ENCODE measurements around the gene MTERF4.

The MTERF4 gene, protein sequence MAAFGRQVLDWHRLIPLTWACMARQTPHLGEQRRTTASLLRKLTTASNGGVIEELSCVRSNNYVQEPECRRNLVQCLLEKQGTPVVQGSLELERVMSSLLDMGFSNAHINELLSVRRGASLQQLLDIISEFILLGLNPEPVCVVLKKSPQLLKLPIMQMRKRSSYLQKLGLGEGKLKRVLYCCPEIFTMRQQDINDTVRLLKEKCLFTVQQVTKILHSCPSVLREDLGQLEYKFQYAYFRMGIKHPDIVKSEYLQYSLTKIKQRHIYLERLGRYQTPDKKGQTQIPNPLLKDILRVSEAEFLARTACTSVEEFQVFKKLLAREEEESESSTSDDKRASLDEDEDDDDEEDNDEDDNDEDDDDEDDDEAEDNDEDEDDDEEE

DNA sequence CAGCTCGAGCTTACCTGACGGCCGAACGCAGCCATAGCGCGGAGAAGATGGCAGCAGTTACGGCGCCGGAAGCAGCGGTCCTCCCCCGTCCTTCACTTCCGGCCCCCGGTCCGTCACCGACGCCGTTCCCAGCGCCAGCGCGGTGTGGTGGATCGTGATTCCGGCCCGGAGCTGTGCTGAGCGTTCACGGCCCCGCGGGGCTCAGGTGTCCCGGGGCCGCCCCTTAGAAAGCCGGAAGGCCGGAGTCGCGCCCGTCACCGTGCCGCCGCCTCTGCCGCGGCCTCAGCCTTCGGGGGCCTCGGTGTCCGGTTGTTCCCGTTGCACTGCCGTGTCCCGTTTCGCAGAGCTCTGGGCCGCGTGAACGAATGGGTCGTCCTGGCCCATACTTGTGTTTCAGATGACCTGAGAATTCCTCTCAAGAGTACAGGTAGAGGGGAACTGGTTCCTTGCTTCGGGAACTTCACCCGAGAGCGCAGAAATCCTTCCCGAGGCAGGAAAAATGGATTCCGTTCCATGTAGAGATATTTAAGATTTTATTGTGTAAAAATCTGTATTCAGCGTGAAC lies at the start of gene MTERF4:
Gene MTERF4 (minus strand): TSS at position 49 of the 565 bp plus-strand sequence. CDS start 14 bp downstream, at position 35.
- H3K79me2 ChIP-seq (ENCODE audit: insufficient read depth, low read depth), result peaks cover 40% of the 10 kb centered on the region; the same call in 1 of the 2 replicates
- H3K4me3 ChIP-seq (IDR thresholded peaks at IDR 0.05; ENCODE audit: insufficient read depth, low read depth, low read length), result peak within 1 kb of the TSS; percentile 26
- no peaks in the 10 kb centered on the region for H3K27me3 ChIP-seq (ENCODE audit: insufficient read depth, low read depth)
- H3K4me2 ChIP-seq, result peak within 1 kb of the TSS; percentile 88
- no peaks in the 10 kb centered on the region for H4K20me1 ChIP-seq (ENCODE audit: insufficient read depth)
- H3K4me1 ChIP-seq (ENCODE audit: low read depth, poor library complexity, severe bottlenecking), result peaks cover 10% of the 10 kb centered on the region
- TF ChIP-seq, protein P1, sequence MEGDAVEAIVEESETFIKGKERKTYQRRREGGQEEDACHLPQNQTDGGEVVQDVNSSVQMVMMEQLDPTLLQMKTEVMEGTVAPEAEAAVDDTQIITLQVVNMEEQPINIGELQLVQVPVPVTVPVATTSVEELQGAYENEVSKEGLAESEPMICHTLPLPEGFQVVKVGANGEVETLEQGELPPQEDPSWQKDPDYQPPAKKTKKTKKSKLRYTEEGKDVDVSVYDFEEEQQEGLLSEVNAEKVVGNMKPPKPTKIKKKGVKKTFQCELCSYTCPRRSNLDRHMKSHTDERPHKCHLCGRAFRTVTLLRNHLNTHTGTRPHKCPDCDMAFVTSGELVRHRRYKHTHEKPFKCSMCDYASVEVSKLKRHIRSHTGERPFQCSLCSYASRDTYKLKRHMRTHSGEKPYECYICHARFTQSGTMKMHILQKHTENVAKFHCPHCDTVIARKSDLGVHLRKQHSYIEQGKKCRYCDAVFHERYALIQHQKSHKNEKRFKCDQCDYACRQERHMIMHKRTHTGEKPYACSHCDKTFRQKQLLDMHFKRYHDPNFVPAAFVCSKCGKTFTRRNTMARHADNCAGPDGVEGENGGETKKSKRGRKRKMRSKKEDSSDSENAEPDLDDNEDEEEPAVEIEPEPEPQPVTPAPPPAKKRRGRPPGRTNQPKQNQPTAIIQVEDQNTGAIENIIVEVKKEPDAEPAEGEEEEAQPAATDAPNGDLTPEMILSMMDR (conservative IDR thresholded peaks at IDR 0.05; ENCODE audit: low read depth, low read length), result no peak
- H3K36me3 ChIP-seq (ENCODE audit: insufficient read depth), result no peaks in the 10 kb centered on the region
- peak within 1 kb of the TSS; percentile 85 for H3K9ac ChIP-seq
- peak within 1 kb of the TSS; percentile 43 for H3K27ac ChIP-seq
- H2AFZ ChIP-seq (ENCODE audit: low read depth), result peak within 1 kb of the TSS; percentile 88

DNA sequence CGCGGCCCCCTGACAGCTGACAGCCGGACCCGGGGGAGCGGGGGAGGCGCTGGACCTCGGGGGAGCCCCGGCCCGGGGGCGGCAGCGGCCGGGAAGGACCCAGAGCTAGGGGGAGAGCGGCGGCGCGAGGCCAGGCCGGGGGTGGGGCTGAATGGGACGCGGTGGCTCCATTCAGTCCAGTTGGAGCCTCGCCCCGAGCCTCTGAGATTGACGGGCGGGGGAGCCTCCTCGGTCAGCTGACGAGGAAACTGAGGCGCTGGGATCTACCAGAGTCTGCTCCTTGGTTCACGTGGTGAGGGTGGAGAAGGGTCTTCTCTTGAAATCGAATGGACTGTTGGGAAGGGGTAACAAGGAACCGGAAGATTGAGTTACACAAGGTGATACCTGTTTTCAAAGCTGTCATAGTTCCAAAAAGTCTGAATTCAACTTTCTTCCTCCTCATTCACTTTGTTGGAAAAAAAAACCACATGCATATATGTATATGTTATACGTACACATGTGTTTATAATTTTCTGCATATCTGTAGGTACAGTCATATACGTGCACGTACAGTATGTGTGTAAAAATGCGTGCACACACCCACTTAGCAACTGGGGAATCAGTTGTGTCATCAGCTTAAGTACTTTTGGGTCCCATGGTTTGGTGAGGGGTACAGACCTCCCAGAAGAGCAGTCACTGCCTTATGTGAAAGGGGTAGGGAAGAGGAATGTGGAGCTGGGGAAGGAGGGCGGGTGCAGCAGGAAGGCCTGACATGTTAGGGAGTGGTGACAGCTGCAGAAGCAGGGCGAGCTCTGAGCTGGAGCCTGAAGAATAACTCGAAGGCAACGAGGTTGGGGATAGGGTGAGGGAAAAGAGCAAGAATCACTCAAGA lies 48.8 kb upstream of the MTERF4 start:
- TF ChIP-seq, protein P1 (conservative IDR thresholded peaks at IDR 0.05; ENCODE audit: low read depth, low read length), result no peak
- H3K4me2 ChIP-seq, result peak overlapping the region; percentile 93
- H3K79me2 ChIP-seq (ENCODE audit: insufficient read depth, low read depth), result peaks cover 14% of the 10 kb centered on the region; the same call in 1 of the 2 replicates
- H3K36me3 ChIP-seq (ENCODE audit: insufficient read depth), result no peaks in the 10 kb centered on the region
- H3K9ac ChIP-seq, result peak overlapping the region; percentile 61; the same call in 1 of the 2 replicates
- H3K4me1 ChIP-seq (ENCODE audit: low read depth, poor library complexity, severe bottlenecking), result peaks cover 8% of the 10 kb centered on the region
- no peaks in the 10 kb centered on the region for H4K20me1 ChIP-seq (ENCODE audit: insufficient read depth)
- peak overlapping the region; percentile 42 for H3K4me3 ChIP-seq (IDR thresholded peaks at IDR 0.05; ENCODE audit: insufficient read depth, low read depth, low read length)
- no peaks in the 10 kb centered on the region for H3K27me3 ChIP-seq (ENCODE audit: insufficient read depth, low read depth)
- peak overlapping the region; percentile 88 for H2AFZ ChIP-seq (ENCODE audit: low read depth)
- H3K27ac ChIP-seq, result no peak overlapping the region

DNA sequence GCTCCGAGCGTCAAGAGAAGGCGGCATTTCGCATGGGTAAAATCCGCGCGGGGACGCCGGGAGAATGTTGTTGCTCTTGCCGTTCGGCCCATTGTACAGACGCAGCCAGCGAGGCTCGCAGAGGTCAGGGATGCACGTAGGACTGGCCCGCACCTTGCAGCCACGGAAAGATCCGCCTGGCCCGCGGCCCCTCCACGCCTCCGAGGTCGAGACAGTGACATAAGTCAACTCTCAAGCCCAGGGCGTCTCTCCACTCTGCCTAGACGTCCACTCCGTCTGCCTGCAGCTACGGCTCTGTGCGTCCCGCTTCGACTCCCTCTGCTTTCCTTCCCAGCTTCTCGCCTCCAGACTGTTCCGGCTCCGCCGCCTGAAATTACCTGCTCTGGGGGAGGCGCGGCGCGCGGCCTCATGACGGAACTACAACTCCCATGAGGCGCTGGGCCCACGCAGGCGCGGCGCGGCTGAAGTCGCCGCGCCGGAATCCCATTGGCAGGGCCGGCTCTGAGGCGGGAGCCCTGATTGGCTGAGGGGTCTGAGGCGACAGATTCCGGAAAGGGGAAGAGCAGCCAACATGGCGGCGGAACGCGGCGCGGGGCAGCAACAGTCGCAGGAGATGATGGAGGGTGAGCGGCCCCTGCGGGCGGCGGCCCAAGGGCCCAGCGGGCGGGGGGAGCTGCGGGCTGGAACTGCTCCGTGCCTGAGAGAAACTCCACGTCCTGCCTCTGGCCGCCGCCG lies 48.0 kb upstream of the MTERF4 start, which contains the start of gene PPP1R7:
Gene PPP1R7 (plus strand): TSS at position 543 of the 735 bp plus-strand sequence. CDS start 29 bp downstream, at position 572.
- no peaks in the 10 kb centered on the region for H3K27me3 ChIP-seq (ENCODE audit: insufficient read depth, low read depth)
- peak within 1 kb of the TSS; percentile 93 for H3K4me2 ChIP-seq
- peak within 1 kb of the TSS; percentile 61 for H3K9ac ChIP-seq
- peak within 1 kb of the TSS; percentile 88 for H2AFZ ChIP-seq (ENCODE audit: low read depth)
- no peak within 1 kb of the TSS for H3K27ac ChIP-seq
- H3K4me1 ChIP-seq (ENCODE audit: low read depth, poor library complexity, severe bottlenecking), result peaks cover 8% of the 10 kb centered on the region
- H4K20me1 ChIP-seq (ENCODE audit: insufficient read depth), result no peaks in the 10 kb centered on the region
- no peaks in the 10 kb centered on the region for H3K36me3 ChIP-seq (ENCODE audit: insufficient read depth)
- TF ChIP-seq, protein P1 (conservative IDR thresholded peaks at IDR 0.05; ENCODE audit: low read depth, low read length), result no peak
- peak within 1 kb of the TSS; percentile 42 for H3K4me3 ChIP-seq (IDR thresholded peaks at IDR 0.05; ENCODE audit: insufficient read depth, low read depth, low read length)
- peaks cover 14% of the 10 kb centered on the region; the same call in 1 of the 2 replicates for H3K79me2 ChIP-seq (ENCODE audit: insufficient read depth, low read depth)

DNA sequence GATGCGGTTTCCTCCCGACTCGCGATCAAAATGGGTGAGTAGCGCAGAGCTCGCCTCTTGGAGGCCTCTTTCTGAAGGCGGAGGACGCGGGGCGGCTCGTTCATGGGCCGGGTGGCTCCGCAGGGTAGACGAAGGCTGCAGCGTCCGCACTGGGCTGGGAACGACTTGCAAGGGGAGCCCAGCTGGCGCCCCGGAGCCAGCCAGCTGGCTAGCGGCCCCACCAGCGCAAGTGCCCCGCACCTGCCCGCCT lies 47.5 kb upstream of the MTERF4 start:
- peak overlapping the region; percentile 61; the same call in 1 of the 2 replicates for H3K9ac ChIP-seq
- no peaks in the 10 kb centered on the region for H3K36me3 ChIP-seq (ENCODE audit: insufficient read depth)
- H3K4me2 ChIP-seq, result peak overlapping the region; percentile 93; the same call in 1 of the 2 replicates
- peak overlapping the region; percentile 88 for H2AFZ ChIP-seq (ENCODE audit: low read depth)
- no peaks in the 10 kb centered on the region for H3K27me3 ChIP-seq (ENCODE audit: insufficient read depth, low read depth)
- peaks cover 8% of the 10 kb centered on the region for H3K4me1 ChIP-seq (ENCODE audit: low read depth, poor library complexity, severe bottlenecking)
- no peak overlapping the region for H3K4me3 ChIP-seq (IDR thresholded peaks at IDR 0.05; ENCODE audit: insufficient read depth, low read depth, low read length)
- no peaks in the 10 kb centered on the region for H4K20me1 ChIP-seq (ENCODE audit: insufficient read depth)
- TF ChIP-seq, protein P1 (conservative IDR thresholded peaks at IDR 0.05; ENCODE audit: low read depth, low read length), result no peak
- no peak overlapping the region for H3K27ac ChIP-seq
- H3K79me2 ChIP-seq (ENCODE audit: insufficient read depth, low read depth), result peaks cover 14% of the 10 kb centered on the region; the same call in 1 of the 2 replicates

Data from KMS-11 (cell line).